H1 (cell line): ENCODE results near the gene CRYGD. TPM values are rescaled to one million over a fixed set of nuclear protein-coding genes. Genes with fewer than 3 reads are reported as not detected.
A peak's percentile ranks its signal among the peaks of the same experiment; 100 is the strongest.
"Not testable (repeated sequence)": the region's sequence is repeated elsewhere in the genome, so short reads cannot be mapped to it uniquely, and the experiment has no call there.

Experiments used
- CTCF ChIA-PET: fragments of 300-600 bp; sonication (Branson Sonifier 250); formaldehyde crosslinking; loops from one replicate; lab custom pipeline; 2021; ENCODE audit not compliant: partially characterized antibody; lab: Charles Lee
- POLR2A ChIA-PET: fragments of 300-600 bp; sonication (Branson Sonifier 250); formaldehyde crosslinking; loops from one replicate; lab custom pipeline; 2021; ENCODE audit warnings: inconsistent platforms; ENCODE audit not compliant: partially characterized antibody; lab: Charles Lee
- DNase-seq, 2 experiments: peaks; one replicate each; pipeline versions ENCODE4 v3.0.0 to v3.0.0-alpha.2; 2010 to 2022; ENCODE audit warnings: low spot score in 2 of 2, low read depth in 1 of 2, mixed read lengths in 1 of 2
- FAIRE-seq: peaks from 2 replicates; lab custom pipeline; 2011; peaks lifted over from hg19 to GRCh38; lab: Jason Lieb, UNC
- H2AFZ ChIP-seq: 2 replicates; pipeline ENCODE4 v1.8.1; 2012; ENCODE audit warnings: low read length, inconsistent platforms
- H2AK5ac ChIP-seq: 2 replicates; pipeline ENCODE4 v1.6.1; 2013; ENCODE audit warnings: low read depth, low read length
- H2BK120ac ChIP-seq: replicated peaks from 2 replicates; pipeline ENCODE3; 2013; ENCODE audit warnings: low read depth, low read length, inconsistent platforms
- H2BK12ac ChIP-seq: 2 replicates; pipeline ENCODE4 v1.6.1; 2013; ENCODE audit warnings: low read depth, low read length
- H2BK15ac ChIP-seq: 2 replicates; pipeline ENCODE4 v1.6.1; 2013; ENCODE audit warnings: low read length
- H2BK20ac ChIP-seq: 2 replicates; pipeline ENCODE4 v1.6.1; 2013; ENCODE audit warnings: low read length
- H2BK5ac ChIP-seq: 2 replicates; pipeline ENCODE4 v1.6.1; 2013; ENCODE audit warnings: low read depth, low read length
- H3K14ac ChIP-seq: 2 replicates; pipeline ENCODE4 v1.6.1; 2013; ENCODE audit warnings: inconsistent platforms; ENCODE audit not compliant: insufficient read length
- H3K18ac ChIP-seq: 2 replicates; pipeline ENCODE4 v1.6.1; 2013; ENCODE audit warnings: low read length; ENCODE audit errors: extremely low read depth
- H3K23ac ChIP-seq: 2 replicates; pipeline ENCODE4 v1.6.1; 2013; ENCODE audit warnings: inconsistent platforms; ENCODE audit not compliant: insufficient read length
- H3K23me2 ChIP-seq: 2 replicates; pipeline ENCODE4 v1.6.1; 2013; ENCODE audit warnings: low read depth, low read length
- H3K27ac ChIP-seq: 2 replicates; pipeline ENCODE4 v1.6.1; 2011; ENCODE audit warnings: low read depth, low read length, inconsistent platforms
- H3K27me3 ChIP-seq, 4 experiments: replicated peaks in 1 of 4; 1 replicate in 1 of 4; 2 replicates in 3 of 4; pipeline versions ENCODE4 v1.6.1 to v1.8.1; 2011 to 2013; ENCODE audit warnings: low read length in 3 of 4, mild to moderate bottlenecking in 3 of 4, inconsistent platforms in 2 of 4, mixed read lengths in 2 of 4, moderate library complexity in 1 of 4; ENCODE audit not compliant: control insufficient read depth in 3 of 4, insufficient read depth in 3 of 4; ENCODE audit errors: extremely low read depth in 1 of 4
- H3K36me3 ChIP-seq, 4 experiments: 2 replicates each; pipeline versions ENCODE4 v1.6.1 to v1.8.1; 2011 to 2013; ENCODE audit warnings: mild to moderate bottlenecking in 4 of 4, low read length in 3 of 4, moderate library complexity in 2 of 4, control low read depth in 1 of 4, inconsistent platforms in 1 of 4; ENCODE audit not compliant: insufficient read depth in 4 of 4, control insufficient read depth in 2 of 4
- H3K4ac ChIP-seq: replicated peaks from 2 replicates; pipeline ENCODE3; 2013; ENCODE audit warnings: low read length, low read depth, mixed read lengths, inconsistent platforms; ENCODE audit not compliant: insufficient read length
- H3K4me1 ChIP-seq, 4 experiments: replicated peaks in 1 of 4; 1 replicate in 1 of 4; 2 replicates in 3 of 4; pipeline versions ENCODE4 v1.6.1 to v1.8.1; 2011 to 2013; ENCODE audit warnings: low read length in 3 of 4, inconsistent platforms in 2 of 4, mixed read lengths in 1 of 4; ENCODE audit not compliant: insufficient read depth in 4 of 4, control insufficient read depth in 3 of 4
- H3K4me2 ChIP-seq, 2 experiments: 2 replicates each; pipeline versions ENCODE4 v1.6.1 to v1.8.1; 2011 to 2013; ENCODE audit warnings: low read depth in 2 of 2, low read length in 2 of 2, control low read depth in 1 of 2, inconsistent platforms in 1 of 2, mild to moderate bottlenecking in 1 of 2; ENCODE audit not compliant: insufficient read depth in 1 of 2
- H3K4me3 ChIP-seq, 4 experiments: fragments of 200-600, 300-600 bp in 1 of 4; sonication (generic), shearing (Covaris generic), sonication (Bioruptor Twin) in 1 of 4; 2 replicates each; pipeline versions ENCODE4 v1.5.1 to v1.8.1; 2011 to 2016; ENCODE audit warnings: low read length in 4 of 4, low read depth in 3 of 4, control low read depth in 2 of 4, inconsistent platforms in 2 of 4, mild to moderate bottlenecking in 2 of 4, mixed read lengths in 1 of 4, moderate library complexity in 1 of 4; ENCODE audit not compliant: insufficient read depth in 2 of 4; ENCODE audit errors: extremely low read depth in 1 of 4
- H3K56ac ChIP-seq: replicated peaks from 2 replicates; pipeline ENCODE3; 2013; ENCODE audit warnings: low read depth, mild to moderate bottlenecking, mixed read lengths, low read length, inconsistent platforms; ENCODE audit not compliant: insufficient read length
- H3K79me1 ChIP-seq: 2 replicates; pipeline ENCODE4 v1.6.1; 2013; ENCODE audit warnings: low read depth, low read length, control low read depth
- H3K79me2 ChIP-seq, 2 experiments: 2 replicates each; pipeline versions ENCODE4 v1.6.1 to v1.8.1; 2012 to 2013; ENCODE audit warnings: low read length in 2 of 2, mild to moderate bottlenecking in 2 of 2, inconsistent platforms in 1 of 2; ENCODE audit not compliant: insufficient read depth in 2 of 2, control insufficient read depth in 1 of 2
- H3K9ac ChIP-seq, 4 experiments: replicated peaks in 1 of 4; 1 replicate in 1 of 4; 2 replicates in 3 of 4; pipeline versions ENCODE4 v1.6.1 to v1.8.1; 2011 to 2013; ENCODE audit warnings: low read depth in 3 of 4, low read length in 3 of 4, control low read depth in 2 of 4, mild to moderate bottlenecking in 2 of 4, moderate library complexity in 2 of 4, inconsistent platforms in 1 of 4; ENCODE audit errors: extremely low read depth in 1 of 4
- H3K9me3 ChIP-seq, 2 experiments: 2 replicates each; pipeline versions ENCODE4 v1.6.1 to v1.8.1; 2012 to 2013; ENCODE audit warnings: mild to moderate bottlenecking in 2 of 2, moderate library complexity in 2 of 2, control low read depth in 1 of 2, inconsistent platforms in 1 of 2, low read depth in 1 of 2, low read length in 1 of 2, mixed read lengths in 1 of 2; ENCODE audit not compliant: insufficient read depth in 2 of 2
- H4K20me1 ChIP-seq, 2 experiments: replicated peaks in 1 of 2; 2 replicates each; pipeline versions ENCODE3 to v1.8.1; 2011 to 2013; ENCODE audit warnings: inconsistent platforms in 2 of 2, low read length in 2 of 2, mild to moderate bottlenecking in 1 of 2; ENCODE audit not compliant: insufficient read depth in 2 of 2, control insufficient read depth in 1 of 2
- H4K5ac ChIP-seq: 2 replicates; pipeline ENCODE4 v1.6.1; 2013; ENCODE audit warnings: low read length, low read depth, mixed read lengths, inconsistent platforms; ENCODE audit not compliant: insufficient read length
- H4K8ac ChIP-seq: 2 replicates; pipeline ENCODE4 v1.8.0; 2013; ENCODE audit warnings: mild to moderate bottlenecking, moderate library complexity, low read length, inconsistent platforms; ENCODE audit not compliant: insufficient read depth; ENCODE audit errors: extremely low read depth
- H4K91ac ChIP-seq: replicated peaks from 2 replicates; pipeline ENCODE3; 2013; ENCODE audit warnings: low read length, mixed read lengths, inconsistent platforms; ENCODE audit not compliant: insufficient read length
- ASH2L ChIP-seq: fragments of 200-600, 300-600 bp; sonication (generic); IDR thresholded peaks from one replicate; pipeline ENCODE4 v1.7.1; 2017; ENCODE audit warnings: low read length
- E2F6 ChIP-seq: IDR thresholded peaks from 2 replicates; pipeline ENCODE4 v1.6.1; 2012; ENCODE audit warnings: inconsistent platforms
- EP300 ChIP-seq, 2 experiments: IDR thresholded peaks; 1 replicate in 1 of 2; 2 replicates in 1 of 2; pipeline ENCODE4 v1.6.1; 2011 to 2012; ENCODE audit warnings: low read depth in 2 of 2, low read length in 2 of 2, mild to moderate bottlenecking in 2 of 2, borderline replicate concordance in 1 of 2, inconsistent platforms in 1 of 2, moderate library complexity in 1 of 2
- PHF8 ChIP-seq: fragments of 200-600 bp; sonication (generic); conservative IDR thresholded peaks from 2 replicates; pipeline ENCODE4 v1.7.1; 2012; ENCODE audit warnings: low read depth, mild to moderate bottlenecking, inconsistent platforms, low read length, moderate library complexity
- RBBP5 ChIP-seq: IDR thresholded peaks from 2 replicates; pipeline ENCODE4 v1.7.1; 2012; ENCODE audit warnings: low read depth, mild to moderate bottlenecking, inconsistent platforms, low read length, moderate library complexity, borderline replicate concordance
- TBP ChIP-seq: IDR thresholded peaks from 2 replicates; pipeline ENCODE4 v1.6.1; 2011; ENCODE audit warnings: low read depth, low read length, improper control_type of control experiment
- WGBS, 2 experiments: shearing (Covaris generic) in 1 of 2; methylation state at CpG; one replicate each; pipeline versions ENCODE4 v1.1.6 to v1.1.7; 2013 to 2015; ENCODE audit warnings: low lambda C conversion rate in 2 of 2, mixed read lengths in 2 of 2, inconsistent platforms in 1 of 2, low coverage in 1 of 2, missing lambda C conversion rate in 1 of 2; ENCODE audit not compliant: insufficient replicate concordance in 2 of 2, insufficient coverage in 1 of 2, insufficient read length in 1 of 2; ENCODE audit errors: extremely low coverage in 1 of 2, missing lambda C conversion rate in 1 of 2; 5-methylcytosine and 5-hydroxymethylcytosine counted together
- long read RNA-seq, 2 experiments: library from RNA in 1 of 2; library from capped mRNA in 1 of 2; stranded (forward); transcript quantifications; one replicate each; pipeline ENCODE4 v2.0.0, GENCODE V29; 2021; ENCODE audit warnings: inconsistent platforms in 1 of 2
- polyA minus RNA-seq, 3 experiments: library from RNA; depleted of rRNA, polyadenylated mRNA; stranded (reverse); fragments of >200 nt; gene quantifications; 1 replicate in 2 of 3; 2 replicates in 1 of 3; pipeline ENCODE4 v1.2.3, GENCODE V29; 2011
- polyA plus RNA-seq, 7 experiments: library from polyadenylated mRNA; depleted of rRNA in 3 of 7; stranded (reverse) in 5 of 7; unstranded in 2 of 7; fragments of >200 nt in 5 of 7; fragments of 200-250 nt in 2 of 7; gene quantifications; 1 replicate in 5 of 7; 2 replicates in 1 of 7; 4 replicates in 1 of 7; pipeline versions ENCODE4 v1.2.1 to v1.2.3, GENCODE V29; 2011 to 2013; ENCODE audit warnings: missing spikeins in 2 of 7, mixed read lengths in 2 of 7
- total RNA-seq: library from RNA; stranded (reverse); fragmentation: NEBNext Ultra II Directional; extraction: Animal tissue kit (Norgen Biotek cat#: 25700); gene quantifications from 2 replicates; pipeline ENCODE4 v1.2.1, GENCODE V29; 2021

CRYGD gene
- 0.98 and 2.9 TPM in 2 replicates for total RNA-seq
- polyA plus RNA-seq (2011; rRNA removed) = 6.0 and 7.1 TPM in 2 replicates
- 4.6 TPM for polyA plus RNA-seq (2011; cell fraction: cytosol; rRNA removed)
- polyA plus RNA-seq (2011; cell fraction: nucleus; rRNA removed) = 11.6 TPM
- 3.8 to 8.8 TPM (median 6.2 TPM) in 4 replicates for polyA plus RNA-seq (2012, experiment 1 of 2)
- 12.4 TPM for polyA plus RNA-seq (2012, experiment 2 of 2)
- polyA plus RNA-seq (2013, experiment 1 of 2) = 1.3 TPM
- polyA plus RNA-seq (2013, experiment 2 of 2) = 1.7 TPM
- polyA minus RNA-seq (2011; rRNA and poly(A)+ RNA removed) = 0.38 and 1.2 TPM in 2 replicates
- polyA minus RNA-seq (2011; cell fraction: cytosol; rRNA and poly(A)+ RNA removed) = not detected
- polyA minus RNA-seq (2011; cell fraction: nucleus; rRNA and poly(A)+ RNA removed) = 1.6 TPM
- long read RNA-seq, experiment 1, partial matches to known transcripts = 1 of 4 reads
- long read RNA-seq, experiment 1, other reads (novel, unspliced or antisense) = 0 of 4 reads
- long read RNA-seq, experiment 2 = 0 reads

- H3K14ac ChIP-seq, H4K5ac ChIP-seq, H2BK5ac ChIP-seq, H3K79me2 ChIP-seq, H3K27me3 ChIP-seq, H4K91ac ChIP-seq, H3K9ac ChIP-seq, H2AK5ac ChIP-seq, H3K4me1 ChIP-seq, FAIRE-seq, H3K56ac ChIP-seq, H4K20me1 ChIP-seq, H3K4ac ChIP-seq, H3K79me1 ChIP-seq, H2BK120ac ChIP-seq, H3K36me3 ChIP-seq, H3K9me3 ChIP-seq, H3K23me2 ChIP-seq, H3K27ac ChIP-seq, H2BK20ac ChIP-seq, H3K23ac ChIP-seq, H3K18ac ChIP-seq, H2BK12ac ChIP-seq, H2BK15ac ChIP-seq: not testable (repeated sequence)
- peak within 1 kb of the TSS; percentile 56 for H3K4me2 ChIP-seq
- peak in 1 of 2 experiments; percentile 67 for DNase-seq
- H2AFZ ChIP-seq = peak within 1 kb of the TSS; percentile 8; the same call in 1 of the 2 replicates
- ChIA-PET POLR2A (interaction anchor here (0.8 to 1.3 kb wide), 2 partner anchors 19 to 21 kb away, joined by 3 read pairs; no protein-coding TSS in a partner anchor), CTCF (interaction anchor here (0.7 to 2.3 kb wide), 4 partner anchors 16 to 378 kb away, joined by 3 to 10 read pairs (median 3); no protein-coding TSS in a partner anchor)
- H4K8ac ChIP-seq = peak within 1 kb of the TSS; percentile 82
- WGBS, 2 experiments = 31% methylated on average over 46 of the region's 46 CpGs; no CpG with 5 or more reads in 1 of the 2 experiments
- TF ChIP-seq E2F6 (peak; percentile 31; the same call in 1 of the 2 replicates), RBBP5 (peak; percentile 64; the same call in 1 of the 2 replicates), EP300 (IDR thresholded peaks at IDR 0.05; ENCODE audit: borderline replicate concordance in 1 of 2, low read depth in 2 of 2, low read length in 2 of 2) (0 out of 3 replicates have a peak, but pooled peaks of 1 of the 2 experiments have one; percentile 54), PHF8 (0 out of 2 replicates have a peak, but pooled peaks have one; percentile 26), TBP (0 out of 2 replicates have a peak, but pooled peaks have one; percentile 14), ASH2L (peak; percentile 68)
- peak within 1 kb of the TSS; percentile 27 to 51 (median 28); a peak in 7 of 8 replicates for H3K4me3 ChIP-seq
Observed at GRCh38 chr2:208124013-208124715, at the start of gene CRYGD. CRYGD (minus strand) TSS chr2:208124524; CDS start chr2:208124473, 51 bp downstream.
